PC-3 (cell line): Measurements from ENCODE around the gene TRDMT1. TPM values are rescaled to one million over a fixed set of nuclear protein-coding genes. Genes with fewer than 3 reads are reported as not detected.

Experiments used
- ATAC-seq: fragments of 200-7000 bp; cut with Tn5 transposase; 2 replicates; pipeline ENCODE4 v1.9.1; 2020; ENCODE audit warnings: mild to moderate bottlenecking, moderate library complexity
- BruUV-seq: library from RNA; stranded (reverse); fragments of 400-500 nt; replicated peaks from 2 replicates; lab custom pipeline; 2021; lab: Mats Ljungman, UMichigan
- CTCF ChIA-PET: fragments of 300-600 bp; sonication (Branson Sonifier 250); formaldehyde crosslinking; loops from one replicate; lab custom pipeline; 2022; ENCODE audit warnings: antibody characterized with exemption; lab: Charles Lee
- POLR2A ChIA-PET: fragments of 300-600 bp; sonication (Branson Sonifier 250); formaldehyde crosslinking; loops from one replicate; lab custom pipeline; 2022; ENCODE audit warnings: antibody characterized with exemption; ENCODE audit not compliant: unreplicated experiment; lab: Charles Lee
- DNase-seq: peaks from one replicate; pipeline ENCODE4 v3.0.0-alpha.2; 2015
- H2AFZ ChIP-seq: fragments of 300-600 bp; sonication (generic); 2 replicates; pipeline ENCODE4 v1.6.0; 2016; ENCODE audit warnings: antibody characterized with exemption, low read length
- H3F3A ChIP-seq: fragments of 300-600 bp; sonication (generic); one replicate; pipeline ENCODE4 v1.6.0; 2017; ENCODE audit warnings: antibody characterized with exemption, low read length, control low read depth, mild to moderate bottlenecking; ENCODE audit not compliant: unreplicated experiment
- H3K27ac ChIP-seq: fragments of 300-600 bp; sonication (generic); 2 replicates; pipeline ENCODE4 v1.5.1; 2016; ENCODE audit warnings: mild to moderate bottlenecking, low read length
- H3K27me3 ChIP-seq: fragments of 300-600 bp; sonication (generic); 2 replicates; pipeline ENCODE4 v1.6.1; 2016; ENCODE audit warnings: low read length, mixed read lengths
- H3K36me3 ChIP-seq: fragments of 300-600 bp; sonication (generic); 2 replicates; pipeline ENCODE4 v1.6.1; 2016; ENCODE audit warnings: low read depth, mixed run types, low read length, mixed read lengths
- H3K4me1 ChIP-seq: fragments of 300-600 bp; sonication (generic); 2 replicates; pipeline ENCODE4 v1.5.1; 2016; ENCODE audit warnings: low read length; ENCODE audit not compliant: insufficient read depth
- H3K4me2 ChIP-seq: fragments of 300-600 bp; sonication (generic); 2 replicates; pipeline ENCODE4 v1.6.0; 2016; ENCODE audit warnings: low read length
- H3K4me3 ChIP-seq: fragments of 300-600 bp; sonication (generic); 2 replicates; pipeline ENCODE4 v1.5.1; 2016; ENCODE audit warnings: mild to moderate bottlenecking, low read length, mixed read lengths
- H3K79me2 ChIP-seq: fragments of 300-600 bp; sonication (generic); 2 replicates; pipeline ENCODE4 v1.6.1; 2017; ENCODE audit warnings: low read length, mixed read lengths
- H3K9ac ChIP-seq: fragments of 300-600 bp; sonication (generic); 2 replicates; pipeline ENCODE4 v1.6.0; 2016; ENCODE audit warnings: mild to moderate bottlenecking, low read length
- H3K9me2 ChIP-seq: fragments of 300-600 bp; sonication (generic); replicated peaks from 2 replicates; pipeline ENCODE4 v1.6.1; 2016; ENCODE audit warnings: mixed run types, low read length, mixed read lengths
- H3K9me3 ChIP-seq: fragments of 300-600 bp; sonication (generic); 2 replicates; pipeline ENCODE4 v1.6.1; 2016; ENCODE audit warnings: low read length, mixed read lengths
- H4K20me1 ChIP-seq: fragments of 300-600 bp; sonication (generic); 2 replicates; pipeline ENCODE4 v1.6.1; 2016; ENCODE audit warnings: low read length, mixed read lengths
- EZH2 ChIP-seq: fragments of 300-600 bp; sonication (generic); IDR thresholded peaks from one replicate; pipeline ENCODE4 v1.6.1; 2017; ENCODE audit warnings: antibody characterized with exemption, mild to moderate bottlenecking, low read length; ENCODE audit not compliant: unreplicated experiment
- EZH2phosphoT487 ChIP-seq: fragments of 300-600 bp; sonication (generic); IDR thresholded peaks from 2 replicates; pipeline ENCODE4 v1.6.1; 2018; ENCODE audit warnings: mild to moderate bottlenecking, antibody characterized with exemption, low read length, borderline replicate concordance
- intact Hi-C: fragments of 100-400 bp; cut with micrococcal nuclease; formaldehyde crosslinking; loops from 2 replicates; pipeline ENCODE4 v1.9.0; 2023
- total RNA-seq: library from RNA; depleted of rRNA; stranded (reverse); fragments of >200 nt; gene quantifications from 2 replicates; pipeline ENCODE4 v1.2.3, GENCODE V29; 2014
- TF ChIP-seq, protein P1 (sequence below): fragments of 300-600 bp; sonication (generic); conservative IDR thresholded peaks from 2 replicates; pipeline ENCODE4 v1.5.1; 2017; ENCODE audit warnings: antibody characterized with exemption, low read depth, mild to moderate bottlenecking, low read length

The TRDMT1 gene
- total RNA-seq, 1 experiment from 2014 or later, result 2.0 TPM

DNA sequence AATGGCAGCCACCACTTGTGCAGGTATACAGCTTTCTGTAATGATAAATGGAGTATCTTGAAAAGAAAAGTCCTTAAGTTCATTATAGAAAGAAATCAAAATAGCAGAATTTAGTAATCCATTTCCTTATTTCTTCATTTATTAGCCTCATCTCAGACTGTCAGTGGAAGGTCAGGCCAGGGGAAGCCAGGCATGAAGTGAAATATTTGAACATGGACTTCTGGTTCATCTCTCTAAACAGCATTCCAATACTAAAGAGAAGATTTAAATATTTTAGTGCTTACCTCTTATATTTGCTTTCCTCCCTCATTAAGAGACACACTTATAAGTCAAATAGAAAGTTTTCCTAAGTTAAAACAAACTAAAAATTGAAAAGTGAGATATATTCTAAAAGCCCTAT, 26.8 kb downstream of the TRDMT1 start:
- intact Hi-C loops, result loop anchor here (10.0 kb wide), 2 partner anchors 100 to 150 kb away; no protein-coding TSS in a partner anchor
- Histone ChIP-seq H3K4me2 (no peak overlapping the region), H3K27me3 (no peaks in the 10 kb centered on the region), H3K4me1 (no peaks in the 10 kb centered on the region), H2AFZ (no peak overlapping the region), H3F3A (no peaks in the 10 kb centered on the region), H4K20me1 (no peaks in the 10 kb centered on the region), H3K4me3 (no peak overlapping the region), H3K36me3 (no peaks in the 10 kb centered on the region), H3K9ac (no peak overlapping the region), H3K79me2 (no peaks in the 10 kb centered on the region), H3K9me2 (no peaks in the 10 kb centered on the region), H3K27ac (no peak overlapping the region), H3K9me3 (no peaks in the 10 kb centered on the region)
- POLR2A ChIA-PET, result no interaction called here
- CTCF ChIA-PET, result no interaction called here
- BruUV-seq, result no TSS peak
- DNase-seq (no peak), ATAC-seq (no peak)
- no peak for TF ChIP-seq EZH2phosphoT487
- no peak for TF ChIP-seq EZH2
- TF ChIP-seq, protein P1, sequence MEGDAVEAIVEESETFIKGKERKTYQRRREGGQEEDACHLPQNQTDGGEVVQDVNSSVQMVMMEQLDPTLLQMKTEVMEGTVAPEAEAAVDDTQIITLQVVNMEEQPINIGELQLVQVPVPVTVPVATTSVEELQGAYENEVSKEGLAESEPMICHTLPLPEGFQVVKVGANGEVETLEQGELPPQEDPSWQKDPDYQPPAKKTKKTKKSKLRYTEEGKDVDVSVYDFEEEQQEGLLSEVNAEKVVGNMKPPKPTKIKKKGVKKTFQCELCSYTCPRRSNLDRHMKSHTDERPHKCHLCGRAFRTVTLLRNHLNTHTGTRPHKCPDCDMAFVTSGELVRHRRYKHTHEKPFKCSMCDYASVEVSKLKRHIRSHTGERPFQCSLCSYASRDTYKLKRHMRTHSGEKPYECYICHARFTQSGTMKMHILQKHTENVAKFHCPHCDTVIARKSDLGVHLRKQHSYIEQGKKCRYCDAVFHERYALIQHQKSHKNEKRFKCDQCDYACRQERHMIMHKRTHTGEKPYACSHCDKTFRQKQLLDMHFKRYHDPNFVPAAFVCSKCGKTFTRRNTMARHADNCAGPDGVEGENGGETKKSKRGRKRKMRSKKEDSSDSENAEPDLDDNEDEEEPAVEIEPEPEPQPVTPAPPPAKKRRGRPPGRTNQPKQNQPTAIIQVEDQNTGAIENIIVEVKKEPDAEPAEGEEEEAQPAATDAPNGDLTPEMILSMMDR, result no peak

DNA sequence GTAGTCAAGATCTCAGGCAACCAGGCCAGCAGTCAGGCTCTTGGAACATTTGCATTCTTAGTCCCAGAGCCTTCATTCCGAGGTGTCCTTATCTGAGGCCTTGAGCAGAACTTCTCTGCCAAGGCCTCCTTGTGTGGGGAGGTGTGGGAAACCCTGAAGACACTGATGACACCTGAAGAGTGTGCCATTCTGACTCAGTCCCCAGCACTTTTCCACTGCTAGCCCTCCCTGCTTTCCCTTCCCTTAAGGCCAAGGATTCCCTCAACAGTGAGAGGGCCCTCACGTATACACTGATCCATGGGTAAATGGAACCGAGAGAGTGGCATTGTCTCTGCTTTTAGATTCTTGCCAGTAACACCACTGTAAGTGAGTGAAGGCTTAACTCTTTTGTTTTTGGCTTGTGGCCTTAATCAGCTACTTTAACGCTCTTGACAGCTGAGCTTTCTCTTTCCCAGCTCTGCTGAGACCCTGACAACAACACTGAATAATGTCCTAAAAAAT, 30.3 kb downstream of the TRDMT1 start:
- no peaks in the 10 kb centered on the region for H3K9me2 ChIP-seq
- H3K9me3 ChIP-seq, result no peaks in the 10 kb centered on the region
- intact Hi-C loops, result loop anchor here (10.0 kb wide), 2 partner anchors 96 to 146 kb away; no protein-coding TSS in a partner anchor
- no peak overlapping the region for H3K27ac ChIP-seq
- H2AFZ ChIP-seq, result no peak overlapping the region
- ChIA-PET POLR2A (no interaction called here), CTCF (no interaction called here)
- no peaks in the 10 kb centered on the region for H3K27me3 ChIP-seq
- TF ChIP-seq EZH2, result no peak
- TF ChIP-seq EZH2phosphoT487, result no peak
- TF ChIP-seq, protein P1, result no peak
- H3K4me3 ChIP-seq, result no peak overlapping the region
- H3F3A ChIP-seq, result no peaks in the 10 kb centered on the region
- H3K4me2 ChIP-seq, result no peak overlapping the region
- BruUV-seq, result no TSS peak
- no peaks in the 10 kb centered on the region for H3K4me1 ChIP-seq
- H4K20me1 ChIP-seq, result no peaks in the 10 kb centered on the region
- H3K9ac ChIP-seq, result no peak overlapping the region
- H3K79me2 ChIP-seq, result no peaks in the 10 kb centered on the region
- no peak for DNase-seq
- no peaks in the 10 kb centered on the region for H3K36me3 ChIP-seq
- ATAC-seq, result no peak

DNA sequence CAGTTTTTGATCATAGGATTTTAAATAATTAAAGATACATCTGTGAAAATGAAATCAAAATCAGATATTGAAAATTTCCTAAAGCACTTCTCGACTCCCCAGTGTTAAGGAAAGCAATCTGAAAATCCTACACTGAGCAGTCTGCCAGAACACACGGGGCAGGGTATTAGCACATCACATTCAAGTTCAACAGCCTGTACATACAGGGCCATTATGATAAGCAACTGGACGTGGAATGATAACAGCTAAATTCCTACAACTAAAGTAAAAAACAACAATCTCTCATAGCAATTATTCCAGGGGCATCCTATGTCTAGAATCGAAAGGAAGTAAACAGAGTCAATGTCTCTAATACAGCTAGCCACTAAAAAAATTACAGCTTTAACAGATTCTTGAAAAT, 31.7 kb downstream of the TRDMT1 start:
- Histone ChIP-seq H3K9me3 (no peaks in the 10 kb centered on the region), H3K4me2 (no peak overlapping the region), H4K20me1 (no peaks in the 10 kb centered on the region), H3K9ac (no peak overlapping the region), H2AFZ (no peak overlapping the region), H3K36me3 (no peaks in the 10 kb centered on the region), H3K4me1 (no peaks in the 10 kb centered on the region), H3K4me3 (no peak overlapping the region), H3F3A (no peaks in the 10 kb centered on the region), H3K27me3 (no peaks in the 10 kb centered on the region), H3K27ac (no peak overlapping the region), H3K9me2 (no peaks in the 10 kb centered on the region), H3K79me2 (no peaks in the 10 kb centered on the region)
- intact Hi-C loops, result loop anchor here (10.0 kb wide), 2 partner anchors 95 to 145 kb away; no protein-coding TSS in a partner anchor
- CTCF ChIA-PET, result no interaction called here
- TF ChIP-seq, protein P1, result no peak
- no peak for TF ChIP-seq EZH2
- TF ChIP-seq EZH2phosphoT487, result no peak
- ATAC-seq (no peak), DNase-seq (no peak)
- BruUV-seq, result no TSS peak
- POLR2A ChIA-PET, result no interaction called here
